HepG2 (cell line): Measurements from ENCODE around the gene SPRN. TPM values are rescaled to one million over a fixed set of nuclear protein-coding genes. Genes with fewer than 3 reads are reported as not detected.

Experiments used
- ATF1 ChIP-seq: IDR thresholded peaks from 2 replicates; pipeline ENCODE4 v1.6.1; 2016; ENCODE audit warnings: mild to moderate bottlenecking, control low read depth
- DRAP1 ChIP-seq: IDR thresholded peaks from 2 replicates; pipeline ENCODE4 v1.6.1; 2016; ENCODE audit warnings: missing genetic modification reagents, missing compliant biosample characterization
- ETV6 ChIP-seq: sonication (generic); formaldehyde crosslinking; conservative IDR thresholded peaks from 2 replicates; pipeline ENCODE4 v1.4.0; 2020; ENCODE audit warnings: missing genetic modification reagents
- EZH2 ChIP-seq: conservative IDR thresholded peaks from 2 replicates; pipeline ENCODE4 v1.6.1; 2012; ENCODE audit warnings: mild to moderate bottlenecking, low read depth, low read length, moderate library complexity
- GZF1 ChIP-seq: sonication (generic); formaldehyde crosslinking; IDR thresholded peaks from 2 replicates; pipeline ENCODE4 v1.5.1; 2020; ENCODE audit warnings: mild to moderate bottlenecking, missing genetic modification reagents
- HBP1 ChIP-seq: IDR thresholded peaks from 2 replicates; pipeline ENCODE4 v1.6.1; 2016; ENCODE audit warnings: low read depth, control low read depth
- HDAC2 ChIP-seq: sonication (generic); formaldehyde crosslinking; IDR thresholded peaks from 2 replicates; pipeline ENCODE4 v1.4.0; 2020; ENCODE audit warnings: missing genetic modification reagents
- IKZF5 ChIP-seq: IDR thresholded peaks from 2 replicates; pipeline ENCODE4 v1.6.1; 2018; ENCODE audit warnings: missing genetic modification reagents, mild to moderate bottlenecking, missing compliant biosample characterization
- KLF16 ChIP-seq, 2 experiments: sonication (generic) in 1 of 2; formaldehyde crosslinking in 1 of 2; IDR thresholded peaks; 2 replicates each; pipeline versions ENCODE4 v1.6.1 to v1.8.0; 2016 to 2023; ENCODE audit warnings: missing genetic modification reagents in 2 of 2, missing compliant biosample characterization in 1 of 2
- MBNL3 ChIP-seq: fragments of 250-450 bp; sonication (Bioruptor Pico); conservative IDR thresholded peaks from 2 replicates; pipeline ENCODE4 v1.8.0; 2022; ENCODE audit warnings: mild to moderate bottlenecking, inconsistent platforms
- PTBP1 ChIP-seq: fragments of 200-400 bp; formaldehyde crosslinking; IDR thresholded peaks from 2 replicates; pipeline ENCODE4 v1.6.1; 2018; ENCODE audit warnings: low read length, low read depth; ENCODE audit not compliant: poor library complexity, severe bottlenecking
- ZFP37 ChIP-seq: sonication (generic); formaldehyde crosslinking; IDR thresholded peaks from 2 replicates; pipeline ENCODE4 v1.4.0; 2020; ENCODE audit warnings: missing genetic modification reagents, borderline replicate concordance
- ZNF432 ChIP-seq: sonication (generic); formaldehyde crosslinking; IDR thresholded peaks from 2 replicates; pipeline ENCODE4 v1.5.0; 2020; ENCODE audit warnings: missing genetic modification reagents, mild to moderate bottlenecking, borderline replicate concordance
- ZNF562 ChIP-seq: sonication (generic); formaldehyde crosslinking; IDR thresholded peaks from 2 replicates; pipeline ENCODE4 v1.8.0; 2022; ENCODE audit warnings: missing genetic modification reagents, borderline replicate concordance
- ZNF629 ChIP-seq: sonication (generic); formaldehyde crosslinking; conservative IDR thresholded peaks from 2 replicates; pipeline ENCODE4 v1.5.0; 2020; ENCODE audit warnings: missing genetic modification reagents
- ZNF644 ChIP-seq: IDR thresholded peaks from 2 replicates; pipeline ENCODE4 v1.6.1; 2016; ENCODE audit warnings: low read depth
- ZNF775 ChIP-seq: sonication (generic); formaldehyde crosslinking; IDR thresholded peaks from 2 replicates; pipeline ENCODE4 v1.4.0; 2020; ENCODE audit warnings: missing genetic modification reagents, mild to moderate bottlenecking, moderate library complexity, borderline replicate concordance
- ZNF784 ChIP-seq: sonication (generic); formaldehyde crosslinking; IDR thresholded peaks from 2 replicates; pipeline ENCODE4 v1.5.1; 2020; ENCODE audit warnings: missing genetic modification reagents, mild to moderate bottlenecking, borderline replicate concordance
- ZNF841 ChIP-seq: sonication (generic); formaldehyde crosslinking; IDR thresholded peaks from 2 replicates; pipeline ENCODE4 v1.8.1; 2023; ENCODE audit warnings: missing genetic modification reagents, borderline replicate concordance
- polyA plus RNA-seq, 8 experiments: library from polyadenylated mRNA; depleted of rRNA in 3 of 8; stranded (reverse) in 7 of 8; unstranded in 1 of 8; fragments of >200 nt; fragmentation: Illumina TruSeq in 4 of 8; extraction: Trizol in 4 of 8; gene quantifications; 2 replicates each; pipeline versions ENCODE4 v1.2.1 to v1.2.3, GENCODE V29; 2011 to 2016; ENCODE audit warnings: low read depth in 4 of 8, missing spikeins in 1 of 8, mixed read lengths in 1 of 8; ENCODE audit not compliant: insufficient read depth in 1 of 8
- total RNA-seq, 5 experiments: library from RNA; depleted of rRNA; stranded (reverse); fragments of >200 nt; fragmentation: Illumina TruSeq; extraction: Trizol; gene quantifications; 2 replicates each; pipeline ENCODE4 v1.2.3, GENCODE V29; 2016; ENCODE audit warnings: low read depth in 1 of 5
- TF ChIP-seq, protein P1 (sequence below): sonication (generic); formaldehyde crosslinking; IDR thresholded peaks from 2 replicates; pipeline ENCODE4 v1.9.0; 2021; ENCODE audit warnings: missing genetic modification reagents, borderline replicate concordance
- TF ChIP-seq, protein P2 (sequence below): sonication (generic); formaldehyde crosslinking; IDR thresholded peaks from 2 replicates; pipeline ENCODE4 v1.5.0; 2020; ENCODE audit warnings: mild to moderate bottlenecking, missing genetic modification reagents

The SPRN gene
- total and polyA plus RNA-seq, 2 of the 13 experiments (the other 11 are each of a cell fraction or from before 2014, with no cell fraction given), result not detected

GRCh38 chr10:133378251-133379096 lies 46.0 kb downstream of the SPRN start (continued):
- TF ChIP-seq ZNF562 (CRISPR knock-in tag), result no peak
- TF ChIP-seq, protein P1, sequence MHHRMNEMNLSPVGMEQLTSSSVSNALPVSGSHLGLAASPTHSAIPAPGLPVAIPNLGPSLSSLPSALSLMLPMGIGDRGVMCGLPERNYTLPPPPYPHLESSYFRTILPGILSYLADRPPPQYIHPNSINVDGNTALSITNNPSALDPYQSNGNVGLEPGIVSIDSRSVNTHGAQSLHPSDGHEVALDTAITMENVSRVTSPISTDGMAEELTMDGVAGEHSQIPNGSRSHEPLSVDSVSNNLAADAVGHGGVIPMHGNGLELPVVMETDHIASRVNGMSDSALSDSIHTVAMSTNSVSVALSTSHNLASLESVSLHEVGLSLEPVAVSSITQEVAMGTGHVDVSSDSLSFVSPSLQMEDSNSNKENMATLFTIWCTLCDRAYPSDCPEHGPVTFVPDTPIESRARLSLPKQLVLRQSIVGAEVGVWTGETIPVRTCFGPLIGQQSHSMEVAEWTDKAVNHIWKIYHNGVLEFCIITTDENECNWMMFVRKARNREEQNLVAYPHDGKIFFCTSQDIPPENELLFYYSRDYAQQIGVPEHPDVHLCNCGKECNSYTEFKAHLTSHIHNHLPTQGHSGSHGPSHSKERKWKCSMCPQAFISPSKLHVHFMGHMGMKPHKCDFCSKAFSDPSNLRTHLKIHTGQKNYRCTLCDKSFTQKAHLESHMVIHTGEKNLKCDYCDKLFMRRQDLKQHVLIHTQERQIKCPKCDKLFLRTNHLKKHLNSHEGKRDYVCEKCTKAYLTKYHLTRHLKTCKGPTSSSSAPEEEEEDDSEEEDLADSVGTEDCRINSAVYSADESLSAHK (CRISPR knock-in tag), result no peak
- peak; percentile 40; the same call in 1 of the 2 replicates for TF ChIP-seq HDAC2 (CRISPR knock-in tag)
- TF ChIP-seq EZH2, result no peak
- TF ChIP-seq MBNL3, result no peak
- no peak for TF ChIP-seq ETV6 (CRISPR knock-in tag)
- peak; percentile 36; the same call in 1 of the 2 replicates for TF ChIP-seq DRAP1
- no peak for TF ChIP-seq GZF1
- TF ChIP-seq HBP1, result no peak
- TF ChIP-seq PTBP1, result no peak
- no peak for TF ChIP-seq ZNF784 (CRISPR knock-in tag)
- TF ChIP-seq ZFP37 (CRISPR knock-in tag), result no peak
- TF ChIP-seq ZNF432 (CRISPR knock-in tag), result no peak
- peak in 1 of 2 experiments; percentile 49; a peak in 1 of 4 replicates for TF ChIP-seq KLF16 (CRISPR knock-in tag; IDR thresholded peaks at IDR 0.05)
- no peak for TF ChIP-seq ZNF841 (CRISPR knock-in tag)
- TF ChIP-seq, protein P2, sequence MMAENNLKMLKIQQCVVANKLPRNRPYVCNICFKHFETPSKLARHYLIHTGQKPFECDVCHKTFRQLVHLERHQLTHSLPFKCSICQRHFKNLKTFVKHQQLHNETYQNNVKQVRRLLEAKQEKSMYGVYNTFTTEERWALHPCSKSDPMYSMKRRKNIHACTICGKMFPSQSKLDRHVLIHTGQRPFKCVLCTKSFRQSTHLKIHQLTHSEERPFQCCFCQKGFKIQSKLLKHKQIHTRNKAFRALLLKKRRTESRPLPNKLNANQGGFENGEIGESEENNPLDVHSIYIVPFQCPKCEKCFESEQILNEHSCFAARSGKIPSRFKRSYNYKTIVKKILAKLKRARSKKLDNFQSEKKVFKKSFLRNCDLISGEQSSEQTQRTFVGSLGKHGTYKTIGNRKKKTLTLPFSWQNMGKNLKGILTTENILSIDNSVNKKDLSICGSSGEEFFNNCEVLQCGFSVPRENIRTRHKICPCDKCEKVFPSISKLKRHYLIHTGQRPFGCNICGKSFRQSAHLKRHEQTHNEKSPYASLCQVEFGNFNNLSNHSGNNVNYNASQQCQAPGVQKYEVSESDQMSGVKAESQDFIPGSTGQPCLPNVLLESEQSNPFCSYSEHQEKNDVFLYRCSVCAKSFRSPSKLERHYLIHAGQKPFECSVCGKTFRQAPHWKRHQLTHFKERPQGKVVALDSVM, result peak; percentile 84
- 0 out of 2 replicates have a peak, but pooled peaks have one; percentile 26 for TF ChIP-seq IKZF5 (CRISPR knock-in tag)
- TF ChIP-seq ZNF629 (CRISPR knock-in tag), result no peak
- TF ChIP-seq ZNF644 (CRISPR knock-in tag), result no peak
- TF ChIP-seq ATF1, result no peak
- TF ChIP-seq ZNF775, result no peak
